IMR-90 (cell line): ENCODE results near the gene PSKH1. TPM values are rescaled to one million over a fixed set of nuclear protein-coding genes. Genes with fewer than 3 reads are reported as not detected.

Experiments
- ATAC-seq: fragments of 200-7000 bp; cut with Tn5 transposase; 2 replicates; pipeline ENCODE4 v1.9.1; 2020; ENCODE audit warnings: low read depth, mild to moderate bottlenecking, moderate library complexity
- BruUV-seq: library from RNA; stranded (reverse); fragments of 400-500 nt; replicated peaks from 2 replicates; lab custom pipeline; 2021; lab: Mats Ljungman, UMichigan
- CTCF ChIA-PET: fragments of 300-600 bp; formaldehyde crosslinking; extraction: SDS; loops from one replicate; lab custom pipeline; 2021; ENCODE audit warnings: antibody characterized with exemption; lab: Yijun Ruan, JAX
- POLR2A ChIA-PET: fragments of 300-600 bp; sonication (Branson Sonifier 250); formaldehyde crosslinking; loops from one replicate; lab custom pipeline; 2022; ENCODE audit warnings: antibody characterized with exemption; ENCODE audit not compliant: unreplicated experiment; lab: Charles Lee
- DNase-seq: peaks from one replicate; pipeline ENCODE4 v3.0.0; 2013
- H2AFZ ChIP-seq: replicated peaks from 2 replicates; pipeline ENCODE3; 2013; ENCODE audit warnings: low read length, mild to moderate bottlenecking; ENCODE audit not compliant: poor library complexity
- H2AK5ac ChIP-seq: 2 replicates; pipeline ENCODE4 v1.6.1; 2013; ENCODE audit warnings: low read depth, low read length, inconsistent platforms
- H2AK9ac ChIP-seq: replicated peaks from 2 replicates; pipeline ENCODE3; 2013; ENCODE audit warnings: mild to moderate bottlenecking, low read depth, low read length, moderate library complexity; ENCODE audit not compliant: poor library complexity
- H2BK120ac ChIP-seq: 2 replicates; pipeline ENCODE4 v1.6.1; 2013; ENCODE audit warnings: low read depth, low read length, inconsistent platforms
- H2BK15ac ChIP-seq: 3 replicates; pipeline ENCODE4 v1.6.1; 2013; ENCODE audit warnings: low read depth, low read length, inconsistent platforms
- H2BK20ac ChIP-seq: 2 replicates; pipeline ENCODE4 v1.6.1; 2013; ENCODE audit warnings: low read depth, mild to moderate bottlenecking, inconsistent platforms, low read length, moderate library complexity
- H2BK5ac ChIP-seq: 2 replicates; pipeline ENCODE4 v1.6.1; 2013; ENCODE audit warnings: mild to moderate bottlenecking, low read depth, low read length, inconsistent platforms; ENCODE audit not compliant: poor library complexity, severe bottlenecking
- H3K14ac ChIP-seq: replicated peaks from 2 replicates; pipeline ENCODE4 v1.6.1; 2013; ENCODE audit warnings: low read depth, low read length, inconsistent platforms
- H3K18ac ChIP-seq: 2 replicates; pipeline ENCODE4 v1.6.1; 2013; ENCODE audit warnings: low read depth, low read length, control low read depth
- H3K23ac ChIP-seq: 2 replicates; pipeline ENCODE4 v1.6.1; 2013; ENCODE audit warnings: low read depth, low read length, inconsistent platforms
- H3K27ac ChIP-seq: 2 replicates; pipeline ENCODE4 v1.5.1; 2013; ENCODE audit warnings: mild to moderate bottlenecking, control low read depth, low read length; ENCODE audit not compliant: insufficient read depth
- H3K27me3 ChIP-seq: 2 replicates; pipeline ENCODE4 v1.6.1; 2013; ENCODE audit warnings: low read length; ENCODE audit not compliant: control insufficient read depth, insufficient read depth
- H3K36me3 ChIP-seq: 2 replicates; pipeline ENCODE4 v1.6.1; 2013; ENCODE audit warnings: low read length, mixed read lengths; ENCODE audit not compliant: control insufficient read depth, insufficient read depth
- H3K4ac ChIP-seq: 2 replicates; pipeline ENCODE4 v1.6.1; 2013; ENCODE audit warnings: low read depth, low read length, inconsistent platforms
- H3K4me1 ChIP-seq: 2 replicates; pipeline ENCODE4 v1.6.1; 2013; ENCODE audit warnings: low read length, mixed read lengths; ENCODE audit not compliant: control insufficient read depth, insufficient read depth
- H3K4me2 ChIP-seq: 2 replicates; pipeline ENCODE4 v1.6.1; 2013; ENCODE audit warnings: low read depth, mild to moderate bottlenecking, control low read depth, low read length, moderate library complexity
- H3K4me3 ChIP-seq: 2 replicates; pipeline ENCODE4 v1.5.1; 2013; ENCODE audit warnings: low read depth, mild to moderate bottlenecking, control low read depth, low read length, moderate library complexity; ENCODE audit not compliant: insufficient read depth
- H3K56ac ChIP-seq: 2 replicates; pipeline ENCODE4 v1.6.1; 2013; ENCODE audit warnings: low read length, inconsistent platforms; ENCODE audit not compliant: insufficient read depth; ENCODE audit errors: extremely low read depth
- H3K79me1 ChIP-seq, 2 experiments: 2 replicates each; pipeline ENCODE4 v1.6.1; 2013; ENCODE audit warnings: low read length in 2 of 2, inconsistent platforms in 1 of 2, low read depth in 1 of 2
- H3K9ac ChIP-seq: 2 replicates; pipeline ENCODE4 v1.6.1; 2013; ENCODE audit warnings: low read depth, low read length, control low read depth
- H3K9me1 ChIP-seq: 2 replicates; pipeline ENCODE4 v1.6.1; 2013; ENCODE audit warnings: low read length, inconsistent platforms; ENCODE audit not compliant: insufficient read depth
- H3K9me3 ChIP-seq: 2 replicates; pipeline ENCODE4 v1.6.1; 2013; ENCODE audit warnings: low read length; ENCODE audit not compliant: control insufficient read depth, insufficient read depth
- H4K20me1 ChIP-seq: 2 replicates; pipeline ENCODE4 v1.6.1; 2013; ENCODE audit warnings: low read length, inconsistent platforms; ENCODE audit not compliant: insufficient read depth
- H4K5ac ChIP-seq: 2 replicates; pipeline ENCODE4 v1.6.1; 2013; ENCODE audit warnings: mild to moderate bottlenecking, low read depth, low read length, control low read depth
- H4K8ac ChIP-seq, 2 experiments: 2 replicates each; pipeline ENCODE4 v1.6.1; 2013; ENCODE audit warnings: low read depth in 2 of 2, low read length in 2 of 2, control low read depth in 1 of 2, inconsistent platforms in 1 of 2
- H4K91ac ChIP-seq: 2 replicates; pipeline ENCODE4 v1.6.1; 2013; ENCODE audit warnings: low read depth, low read length, inconsistent platforms; ENCODE audit not compliant: insufficient read depth
- MAFK ChIP-seq: IDR thresholded peaks from 2 replicates; pipeline ENCODE4 v1.6.1; 2012; ENCODE audit warnings: low read depth, low read length, improper control_type of control experiment
- WGBS, 2 experiments: methylation state at CpG; one replicate each; pipeline versions ENCODE4 v1.1.5 to v1.1.7; 2013; ENCODE audit warnings: missing lambda C conversion rate in 2 of 2; ENCODE audit not compliant: insufficient read length in 1 of 2; ENCODE audit errors: extremely low coverage in 2 of 2; 5-methylcytosine and 5-hydroxymethylcytosine counted together
- dilution Hi-C: fragments of 300-500 bp; cut with HindIII; formaldehyde crosslinking; loops from one replicate; pipeline ENCODE4 v1.14.3; 2018; ENCODE audit warnings: low sequenced_read_pairs; ENCODE audit not compliant: unreplicated experiment
- in situ Hi-C: fragments of 300-500 bp; cut with MboI; formaldehyde crosslinking; loops from 3 replicates; pipeline ENCODE4 v1.14.3; 2019; ENCODE audit warnings: low sequenced_read_pairs, inconsistent platforms, mixed read lengths
- intact Hi-C: fragments of 100-400 bp; cut with micrococcal nuclease; formaldehyde crosslinking; loops from 2 replicates; pipeline ENCODE4 v1.10.0; 2022
- polyA plus RNA-seq, 3 experiments: library from polyadenylated mRNA; depleted of rRNA; stranded (reverse); fragments of >200 nt; gene quantifications; 2 replicates each; pipeline ENCODE4 v1.2.3, GENCODE V29; 2012; ENCODE audit warnings: low replicate concordance in 1 of 3
- total RNA-seq: library from RNA; depleted of rRNA; stranded (reverse); fragments of >200 nt; gene quantifications from 2 replicates; pipeline ENCODE4 v1.2.3, GENCODE V29; 2012

The PSKH1 gene
- total and polyA plus RNA-seq, 2 of the 4 experiments (the other 2 are of a cell fraction), result 11.5 to 26.7 TPM

- ChIA-PET CTCF (no interaction called here), POLR2A (no interaction called here)
- Histone ChIP-seq H3K18ac (no peak overlapping the region), H3K56ac (no peak overlapping the region), H2BK15ac (no peak overlapping the region), H3K14ac (no peak overlapping the region), H3K23ac (no peak overlapping the region), H2AK9ac (no peak overlapping the region), H2BK20ac (no peak overlapping the region), H3K4me2 (no peak overlapping the region), H3K4me3 (no peak overlapping the region), H3K4ac (no peak overlapping the region), H4K8ac (no peak overlapping the region), H3K79me1 (peaks cover 5 to 25% of the 10 kb centered on the region in 2 experiments; a peak in 3 of 4 replicates), H3K9me1 (peaks cover 8% of the 10 kb centered on the region), H3K27me3 (no peaks in the 10 kb centered on the region), H3K36me3 (peaks cover 23% of the 10 kb centered on the region), H3K9ac (no peak overlapping the region), H3K4me1 (peaks cover 8% of the 10 kb centered on the region), H3K9me3 (no peaks in the 10 kb centered on the region), H2BK5ac (no peak overlapping the region), H2AFZ (no peak overlapping the region), H2BK120ac (no peak overlapping the region), H3K27ac (no peak overlapping the region), H2AK5ac (no peak overlapping the region), H4K91ac (no peak overlapping the region), H4K5ac (no peak overlapping the region), H4K20me1 (peaks cover 24% of the 10 kb centered on the region)
- ATAC-seq (no peak), DNase-seq (no peak)
- dilution Hi-C loops (no loop called here), intact Hi-C loops (no loop called here), in situ Hi-C loops (loop anchor here (25.0 kb wide), 1 partner anchor 393 kb away; the partner anchor contains the start of gene RIPOR1)
- TF ChIP-seq MAFK, result no peak
- no TSS peak for BruUV-seq
- WGBS, 2 experiments, result 98% methylated on average over 5 of the region's 17 CpGs; no CpG with 5 or more reads in 1 of the 2 experiments
Observed at GRCh38 chr16:67930678-67931211, 37.7 kb downstream of the PSKH1 start.
